Measurements from ENCODE around the gene CDH4. TPM values are rescaled to one million over a fixed set of nuclear protein-coding genes. Genes with fewer than 3 reads are reported as not detected.

Gene CDH4
- total and polyA plus RNA-seq, 2 donors (not counting 1 experiment from before 2014, with no cell fraction given) = not detected

GRCh38 chr20:61803416-61803914 lies 551.4 kb downstream of the CDH4 start:
- Histone ChIP-seq H3K27me3 (replicated peaks in 1 of 4; ENCODE audit: control extremely low read depth in 1 of 4, control insufficient read depth in 3 of 4, insufficient read depth in 4 of 4, low read length in 3 of 4) (no peaks in the 10 kb centered on the region), H3K79me2 (ENCODE audit: control insufficient read depth, insufficient read depth, low read length) (no peaks in the 10 kb centered on the region), H3K27ac (ENCODE audit: low read length in 2 of 2) (no peak overlapping the region), H4K20me1 (ENCODE audit: control insufficient read depth, insufficient read depth, low read length, poor library complexity, severe bottlenecking) (no peaks in the 10 kb centered on the region), H3K9me3 (ENCODE audit: control extremely low read depth in 1 of 3, control insufficient read depth in 2 of 3, insufficient read depth in 1 of 3, low read length in 2 of 3) (peaks cover 0 to 12% (median 0%) of the 10 kb centered on the region in 3 donors), H3K9ac (ENCODE audit: low read length) (no peak overlapping the region), H2AFZ (ENCODE audit: insufficient read depth, low read depth, low read length, poor library complexity, severe bottlenecking) (no peak overlapping the region), H3K36me3 (replicated peaks in 1 of 2; ENCODE audit: control extremely low read depth in 1 of 2, control insufficient read depth in 1 of 2, extremely low read depth in 1 of 2, insufficient read depth in 2 of 2, low read length in 1 of 2) (no peaks in the 10 kb centered on the region), H3K4me3 (ENCODE audit: control extremely low read depth in 1 of 5, extremely low read depth in 1 of 5, insufficient read depth in 1 of 5, low read depth in 2 of 5, low read length in 4 of 5) (no peak overlapping the region), H3K4me2 (replicated peaks; ENCODE audit: low read depth, low read length, poor library complexity, severe bottlenecking) (no peak overlapping the region), H3K4me1 (ENCODE audit: control insufficient read depth in 2 of 2, insufficient read depth in 2 of 2, low read length in 2 of 2) (no peaks in the 10 kb centered on the region)
- H3K27me3 Mint-ChIP-seq = peaks cover 5% of the 10 kb centered on the region
- WGBS (ENCODE audit: insufficient coverage) = 11% methylated on average over 9 of the region's 19 CpGs
- CTCF ChIA-PET = no interaction called here
- POLR2A ChIA-PET = no interaction called here
- ATAC-seq (ENCODE audit: low read depth) (no peak), DNase-seq (no peak)
- intact Hi-C loops (cut with micrococcal nuclease) = no loop called here
- TF ChIP-seq EZH2 (IDR thresholded peaks at IDR 0.05; ENCODE audit: borderline replicate concordance, insufficient read depth, low read depth, low read length, poor library complexity, severe bottlenecking) = no peak
- TF ChIP-seq CTCF (IDR thresholded peaks at IDR 0.05) = no peak
- H3K4me3 Mint-ChIP-seq = no peak overlapping the region
- H3K9me3 Mint-ChIP-seq (ENCODE audit: insufficient read depth) = no peaks in the 10 kb centered on the region
- H3K27ac Mint-ChIP-seq = no peak overlapping the region
- no peaks in the 10 kb centered on the region for H3K4me1 Mint-ChIP-seq

- Histone ChIP-seq H3K79me2 (ENCODE audit: control insufficient read depth, insufficient read depth, low read length) (no peaks in the 10 kb centered on the region), H3K4me3 (ENCODE audit: control extremely low read depth in 1 of 5, extremely low read depth in 1 of 5, insufficient read depth in 1 of 5, low read depth in 2 of 5, low read length in 4 of 5) (no peak overlapping the region), H3K4me2 (replicated peaks; ENCODE audit: low read depth, low read length, poor library complexity, severe bottlenecking) (no peak overlapping the region), H2AFZ (ENCODE audit: insufficient read depth, low read depth, low read length, poor library complexity, severe bottlenecking) (no peak overlapping the region), H3K9ac (ENCODE audit: low read length) (no peak overlapping the region), H3K9me3 (ENCODE audit: control extremely low read depth in 1 of 3, control insufficient read depth in 2 of 3, insufficient read depth in 1 of 3, low read length in 2 of 3) (peaks cover 0 to 15% (median 0%) of the 10 kb centered on the region in 3 donors), H3K27ac (ENCODE audit: low read length in 2 of 2) (no peak overlapping the region), H3K27me3 (replicated peaks in 1 of 4; ENCODE audit: control extremely low read depth in 1 of 4, control insufficient read depth in 3 of 4, insufficient read depth in 4 of 4, low read length in 3 of 4) (no peaks in the 10 kb centered on the region), H3K36me3 (replicated peaks in 1 of 2; ENCODE audit: control extremely low read depth in 1 of 2, control insufficient read depth in 1 of 2, extremely low read depth in 1 of 2, insufficient read depth in 2 of 2, low read length in 1 of 2) (no peaks in the 10 kb centered on the region), H4K20me1 (ENCODE audit: control insufficient read depth, insufficient read depth, low read length, poor library complexity, severe bottlenecking) (no peaks in the 10 kb centered on the region), H3K4me1 (ENCODE audit: control insufficient read depth in 2 of 2, insufficient read depth in 2 of 2, low read length in 2 of 2) (no peaks in the 10 kb centered on the region)
- Mint-ChIP-seq H3K9me3 (ENCODE audit: insufficient read depth) (no peaks in the 10 kb centered on the region), H3K27ac (no peak overlapping the region), H3K4me1 (no peaks in the 10 kb centered on the region), H3K4me3 (no peak overlapping the region), H3K27me3 (peaks cover 5% of the 10 kb centered on the region)
- 52% methylated on average over 25 of the region's 27 CpGs for WGBS (ENCODE audit: insufficient coverage)
- ATAC-seq (ENCODE audit: low read depth) = no peak
- no peak for DNase-seq
- intact Hi-C loops (cut with micrococcal nuclease) = no loop called here
- CTCF ChIA-PET = no interaction called here
- POLR2A ChIA-PET = no interaction called here
- TF ChIP-seq CTCF (IDR thresholded peaks at IDR 0.05) (no peak), EZH2 (IDR thresholded peaks at IDR 0.05; ENCODE audit: borderline replicate concordance, insufficient read depth, low read depth, low read length, poor library complexity, severe bottlenecking) (no peak)
These were observed 552.1 kb downstream of the CDH4 start for GRCh38 chr20:61803915-61804751.

Measured in B cell (primary cell).